HCT116 (cell line): ENCODE data around the gene CTNND2.

Experiments used
- ATF3 ChIP-seq: IDR thresholded peaks from 2 replicates; pipeline ENCODE4 v1.6.1; 2012
- CTCF ChIP-seq, 3 experiments: fragments of 200-600 bp in 1 of 3; sonication (generic) in 1 of 3; IDR thresholded peaks in 2 of 3; conservative IDR thresholded peaks in 1 of 3; 2 replicates each; pipeline ENCODE4 v1.5.1; 2012 to 2017; ENCODE audit warnings: low read depth in 2 of 3, low read length in 2 of 3, antibody characterized with exemption in 1 of 3, borderline replicate concordance in 1 of 3, control low read depth in 1 of 3, mild to moderate bottlenecking in 1 of 3, mixed read lengths in 1 of 3, mixed run types in 1 of 3, moderate library complexity in 1 of 3; ENCODE audit not compliant: insufficient read depth in 1 of 3
- EZH2 ChIP-seq: fragments of 200-600 bp; sonication (generic); IDR thresholded peaks from 2 replicates; pipeline ENCODE4 v1.6.1; 2017; ENCODE audit warnings: antibody characterized with exemption, mixed run types
- FOSL1 ChIP-seq: IDR thresholded peaks from 2 replicates; pipeline ENCODE4 v1.6.1; 2012; ENCODE audit warnings: low read depth
- MAX ChIP-seq: IDR thresholded peaks from 2 replicates; pipeline ENCODE4 v1.6.1; 2012
- POLR2A ChIP-seq: IDR thresholded peaks from 2 replicates; pipeline ENCODE4 v1.7.0; 2011; ENCODE audit warnings: borderline replicate concordance; ENCODE audit not compliant: insufficient read depth, insufficient read length; ENCODE audit errors: extremely low read depth
- POLR2AphosphoS5 ChIP-seq: IDR thresholded peaks from 2 replicates; pipeline ENCODE4 v1.6.1; 2011; ENCODE audit warnings: mild to moderate bottlenecking, low read depth, low read length, moderate library complexity
- RAD21 ChIP-seq: IDR thresholded peaks from 2 replicates; pipeline ENCODE4 v1.6.1; 2012; ENCODE audit warnings: low read depth, mild to moderate bottlenecking
- REST ChIP-seq: IDR thresholded peaks from 2 replicates; pipeline ENCODE4 v1.6.1; 2012; ENCODE audit warnings: low read depth
- SP1 ChIP-seq: IDR thresholded peaks from 2 replicates; pipeline ENCODE4 v1.6.1; 2012; ENCODE audit warnings: low read depth
- YY1 ChIP-seq: IDR thresholded peaks from 2 replicates; pipeline ENCODE4 v1.6.1; 2011; ENCODE audit warnings: low read length, low read depth, moderate library complexity, mild to moderate bottlenecking; ENCODE audit not compliant: insufficient replicate concordance; ENCODE audit errors: extremely low read depth

- TF ChIP-seq CTCF (IDR thresholded peaks at IDR 0.05 in 2 of 3, conservative IDR thresholded peaks at IDR 0.05 in 1 of 3; ENCODE audit: borderline replicate concordance in 1 of 3, insufficient read depth in 1 of 3, low read depth in 2 of 3, low read length in 2 of 3): no peak
- TF ChIP-seq RAD21: no peak
- no peak for TF ChIP-seq ATF3
- TF ChIP-seq POLR2AphosphoS5: no peak
- no peak for TF ChIP-seq SP1
- TF ChIP-seq POLR2A: no peak
- no peak for TF ChIP-seq REST
- no peak for TF ChIP-seq YY1
- no peak for TF ChIP-seq FOSL1
- TF ChIP-seq MAX: no peak
- no peak for TF ChIP-seq EZH2
Measured at GRCh38 chr5:11468334-11469039, 435.8 kb downstream of the CTNND2 start.
